ENCODE data around the gene XRN2. TPM values are rescaled to one million over a fixed set of nuclear protein-coding genes. Genes with fewer than 3 reads are reported as not detected.

The XRN2 gene
- total RNA-seq, 2 experiments from 2014 or later: 68.0 to 70.4 TPM

DNA sequence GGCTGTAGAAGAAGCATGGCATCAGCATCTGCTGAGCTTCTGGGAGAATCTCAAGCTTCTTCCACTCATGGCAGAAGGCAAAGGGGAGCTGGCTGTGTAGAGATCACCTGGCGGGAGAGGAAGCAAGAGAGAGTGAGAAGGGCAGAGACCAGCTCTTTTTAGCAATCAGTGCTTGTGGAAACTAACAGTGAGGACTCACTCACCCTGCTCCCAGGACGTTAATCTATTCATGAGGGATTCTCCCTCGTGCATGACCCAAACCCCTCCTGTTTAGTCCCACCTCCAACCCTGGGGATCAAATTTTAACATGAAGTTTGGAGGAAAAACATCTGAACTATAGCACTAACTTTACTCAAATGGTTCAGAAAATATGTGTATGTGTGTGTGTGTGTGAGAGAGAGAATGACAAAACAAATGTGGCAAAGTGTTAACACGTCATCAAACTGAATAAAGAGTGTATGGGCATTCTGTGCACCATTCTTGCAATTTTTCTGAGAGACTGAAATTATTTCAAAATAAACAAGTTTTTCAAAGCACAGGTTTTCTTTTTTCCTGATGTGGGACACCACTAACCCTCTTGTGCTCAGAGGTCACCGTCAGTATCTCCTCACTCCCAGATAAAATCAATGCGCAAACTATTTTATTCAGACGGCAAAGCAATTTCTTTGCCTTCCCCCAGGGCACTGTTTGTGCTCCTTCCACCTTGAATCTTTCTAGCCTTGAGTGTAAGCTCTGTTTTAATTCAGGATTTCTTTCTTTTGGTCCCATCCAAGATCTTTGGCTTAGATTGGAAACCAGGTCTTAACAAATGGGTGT, 23.2 kb upstream of the XRN2 start:
- no peak overlapping the region for H3K4me3 Mint-ChIP-seq
- no peak overlapping the region for H3K27ac Mint-ChIP-seq
- no peaks in the 10 kb centered on the region for H3K36me3 Mint-ChIP-seq (ENCODE audit: low read depth)
- POLR2A ChIA-PET: no interaction called here
- H3K4me1 Mint-ChIP-seq: no peaks in the 10 kb centered on the region
- peaks cover 27% of the 10 kb centered on the region for H3K27me3 Mint-ChIP-seq
- no peak for DNase-seq
- CTCF ChIA-PET: no interaction called here
- no peaks in the 10 kb centered on the region for H3K9me3 Mint-ChIP-seq

DNA sequence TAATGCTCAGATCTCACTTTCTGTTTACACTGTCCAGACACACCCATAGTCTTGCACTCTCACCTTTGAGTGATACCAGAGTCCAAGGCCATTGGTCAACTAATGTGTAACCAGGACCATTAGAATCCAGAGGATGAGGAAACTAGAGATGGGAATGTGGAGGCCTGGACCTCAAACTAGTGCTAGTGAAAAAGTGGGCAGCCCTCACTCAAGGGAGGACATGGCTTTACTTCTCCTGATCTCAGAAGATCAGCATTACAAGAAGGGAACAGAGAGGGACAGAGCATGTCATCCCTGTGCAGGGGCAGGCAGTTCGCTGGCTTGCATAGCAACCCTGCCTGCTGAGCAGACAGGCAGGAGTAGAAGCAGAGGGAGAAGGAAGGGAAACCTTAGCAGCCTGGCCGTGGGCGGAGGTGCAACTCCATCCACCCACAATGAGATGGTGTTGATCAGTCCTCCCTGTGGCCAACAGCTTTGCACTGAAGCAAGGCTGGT, 22.6 kb upstream of the XRN2 start:
- no peak for DNase-seq
- H3K4me3 Mint-ChIP-seq: no peak overlapping the region
- H3K9me3 Mint-ChIP-seq: no peaks in the 10 kb centered on the region

DNA sequence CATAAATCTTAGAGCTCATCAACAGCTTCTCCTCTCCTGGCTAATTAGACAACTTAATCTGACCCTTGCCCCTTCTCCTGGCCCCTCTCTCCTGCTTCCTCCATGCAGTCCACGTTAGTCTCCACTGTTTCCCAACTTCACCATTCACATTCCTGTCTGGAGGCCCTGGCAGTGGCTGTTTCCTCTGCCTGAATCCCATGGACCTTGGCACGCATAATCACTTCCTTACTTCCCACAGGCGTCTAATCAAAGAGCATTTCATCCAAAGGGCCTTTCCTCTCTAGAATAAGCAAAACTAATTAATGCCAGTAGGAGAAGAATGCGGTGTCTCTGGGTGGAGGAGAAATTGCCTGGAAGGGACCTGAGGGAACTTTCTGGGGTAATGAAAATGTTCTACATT, 16.4 kb upstream of the XRN2 start:
- Mint-ChIP-seq H3K4me1 (no peaks in the 10 kb centered on the region), H3K27ac (no peak overlapping the region), H3K9me3 (no peaks in the 10 kb centered on the region), H3K27me3 (peaks cover 22% of the 10 kb centered on the region), H3K4me3 (no peak overlapping the region), H3K36me3 (ENCODE audit: low read depth) (no peaks in the 10 kb centered on the region)
- ChIA-PET CTCF (no interaction called here), POLR2A (no interaction called here)
- DNase-seq: no peak

More for the DNA sequence above, 22.6 kb upstream of the XRN2 start:
- Mint-ChIP-seq H3K4me1 (no peaks in the 10 kb centered on the region), H3K36me3 (ENCODE audit: low read depth) (no peaks in the 10 kb centered on the region), H3K27me3 (peaks cover 30% of the 10 kb centered on the region), H3K27ac (no peak overlapping the region)
- ChIA-PET POLR2A (no interaction called here), CTCF (no interaction called here)

- H3K27me3 Mint-ChIP-seq: peaks cover 15% of the 10 kb centered on the region
- no peaks in the 10 kb centered on the region for H3K4me1 Mint-ChIP-seq
- H3K9me3 Mint-ChIP-seq: no peaks in the 10 kb centered on the region
- no peak overlapping the region for H3K4me3 Mint-ChIP-seq
- ChIA-PET POLR2A (interaction anchor here (2.5 kb wide), 1 partner anchor 13 kb away, joined by 10 read pairs; the partner anchor contains the start of gene XRN2), CTCF (interaction anchor here (1.4 kb wide), 1 partner anchor 54 kb away, joined by 3 read pairs; no protein-coding TSS in a partner anchor)
- no peaks in the 10 kb centered on the region for H3K36me3 Mint-ChIP-seq (ENCODE audit: low read depth)
- H3K27ac Mint-ChIP-seq: no peak overlapping the region
- DNase-seq: no peak
Observed at GRCh38 chr20:21288587-21289370, 14.4 kb upstream of the XRN2 start.

GRCh38 chr20:21289651-21290050, 13.5 kb upstream of the XRN2 start:
- H3K27ac Mint-ChIP-seq: no peak overlapping the region
- no peak overlapping the region for H3K4me3 Mint-ChIP-seq
- no peaks in the 10 kb centered on the region for H3K4me1 Mint-ChIP-seq
- H3K27me3 Mint-ChIP-seq: peaks cover 15% of the 10 kb centered on the region
- DNase-seq: no peak
- ChIA-PET CTCF (interaction anchor here (1.4 kb wide), 1 partner anchor 54 kb away, joined by 3 read pairs; no protein-coding TSS in a partner anchor), POLR2A (interaction anchor here (2.5 kb wide), 1 partner anchor 12 kb away, joined by 10 read pairs; the partner anchor contains the start of gene XRN2)
- H3K36me3 Mint-ChIP-seq (ENCODE audit: low read depth): no peaks in the 10 kb centered on the region
- no peaks in the 10 kb centered on the region for H3K9me3 Mint-ChIP-seq

DNA sequence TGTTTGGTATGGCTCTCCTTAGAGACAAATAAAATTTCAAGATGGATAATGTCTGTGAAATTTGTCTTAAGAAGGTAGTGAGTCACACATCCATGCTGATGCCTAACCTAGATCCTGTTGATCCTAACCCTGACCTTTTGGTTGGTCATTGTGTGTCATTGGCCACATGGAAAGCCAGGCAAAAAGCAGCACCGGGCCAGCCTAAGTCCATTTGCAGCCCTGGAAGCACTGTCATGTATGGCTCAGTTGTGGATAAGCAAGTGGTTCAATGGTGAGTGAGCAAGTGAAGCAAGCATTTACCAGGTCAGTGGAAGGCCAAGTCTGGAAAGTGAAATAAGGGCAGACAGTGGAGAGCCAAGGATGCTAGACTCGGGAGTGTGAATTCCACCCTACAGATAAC, 12.1 kb upstream of the XRN2 start:
- H3K9me3 Mint-ChIP-seq: no peaks in the 10 kb centered on the region
- no peak for DNase-seq
- H3K4me3 Mint-ChIP-seq: no peak overlapping the region
- no peaks in the 10 kb centered on the region for H3K4me1 Mint-ChIP-seq
- H3K36me3 Mint-ChIP-seq (ENCODE audit: low read depth): no peaks in the 10 kb centered on the region
- no peak overlapping the region for H3K27ac Mint-ChIP-seq
- CTCF ChIA-PET: interaction anchor here (0.6 kb wide), 1 partner anchor 452 kb away, joined by 4 read pairs; no protein-coding TSS in a partner anchor
- peaks cover 9% of the 10 kb centered on the region for H3K27me3 Mint-ChIP-seq
- POLR2A ChIA-PET: no interaction called here

DNA sequence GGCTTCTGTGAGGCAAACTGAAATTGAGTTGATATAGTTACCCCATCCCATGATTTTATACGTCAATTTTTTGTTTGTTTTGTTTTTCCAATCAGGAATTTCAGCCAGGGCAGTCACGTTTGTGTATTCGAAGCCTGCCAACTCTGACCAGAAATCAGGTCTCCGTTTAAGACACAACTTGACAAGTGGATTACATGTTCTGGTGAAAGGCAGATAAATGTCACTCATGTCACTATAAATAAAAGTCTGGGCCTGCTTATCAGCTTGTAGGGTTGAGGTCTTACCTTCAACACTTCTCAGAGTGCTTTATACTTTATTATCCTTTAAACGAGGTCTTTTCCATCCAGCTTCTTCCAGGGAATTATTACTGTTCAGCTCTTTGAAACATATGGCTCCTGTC, 8.4 kb upstream of the XRN2 start:
- H3K27ac Mint-ChIP-seq: no peak overlapping the region
- H3K27me3 Mint-ChIP-seq: peaks cover 14% of the 10 kb centered on the region
- H3K4me1 Mint-ChIP-seq: peaks cover 2% of the 10 kb centered on the region
- H3K9me3 Mint-ChIP-seq: no peaks in the 10 kb centered on the region
- no peak for DNase-seq
- POLR2A ChIA-PET: interaction anchor here (0.9 kb wide), 1 partner anchor 8 kb away, joined by 3 read pairs; the partner anchor contains the start of gene XRN2
- no peak overlapping the region for H3K4me3 Mint-ChIP-seq
- CTCF ChIA-PET: no interaction called here
- H3K36me3 Mint-ChIP-seq (ENCODE audit: low read depth): no peaks in the 10 kb centered on the region

GRCh38 chr20:21301940-21302663, 1.0 kb upstream of the XRN2 start:
- POLR2A ChIA-PET: interaction anchor here (0.7 to 2.3 kb wide), 5 partner anchors 7 to 255 kb away, joined by 3 to 10 read pairs (median 4); no protein-coding TSS in a partner anchor
- Mint-ChIP-seq H3K27me3 (peaks cover 8% of the 10 kb centered on the region), H3K9me3 (no peaks in the 10 kb centered on the region), H3K4me3 (peak overlapping the region; percentile 88), H3K4me1 (peaks cover 29% of the 10 kb centered on the region), H3K36me3 (ENCODE audit: low read depth) (peaks cover 24% of the 10 kb centered on the region), H3K27ac (peak overlapping the region; percentile 97)
- no peak for DNase-seq
- CTCF ChIA-PET: interaction anchor here (0.8 to 2.5 kb wide), 4 partner anchors 10 to 203 kb away, joined by 3 to 7 read pairs (median 5); no protein-coding TSS in a partner anchor

- peaks cover 29% of the 10 kb centered on the region for H3K36me3 Mint-ChIP-seq (ENCODE audit: low read depth)
- peaks cover 7% of the 10 kb centered on the region for H3K27me3 Mint-ChIP-seq
- no peaks in the 10 kb centered on the region for H3K9me3 Mint-ChIP-seq
- H3K27ac Mint-ChIP-seq: peak overlapping the region; percentile 97
- ChIA-PET POLR2A (interaction anchor here (0.6 to 4.3 kb wide), 11 partner anchors 8 to 1250 kb away, joined by 3 to 21 read pairs (median 4); partner anchors contain the start of genes CFAP61 and CRNKL1), CTCF (interaction anchor here (0.8 to 2.5 kb wide), 4 partner anchors 9 to 203 kb away, joined by 3 to 7 read pairs (median 5); no protein-coding TSS in a partner anchor)
- no peak for DNase-seq
- peak overlapping the region; percentile 88 for H3K4me3 Mint-ChIP-seq
- H3K4me1 Mint-ChIP-seq: peaks cover 29% of the 10 kb centered on the region
Observed at GRCh38 chr20:21302664-21303060, 469 bp upstream of the XRN2 start.

GRCh38 chr20:21303872-21304586, 898 bp downstream of the XRN2 start:
- Mint-ChIP-seq H3K36me3 (ENCODE audit: low read depth) (peaks cover 40% of the 10 kb centered on the region), H3K9me3 (peaks cover 4% of the 10 kb centered on the region), H3K27ac (peak overlapping the region; percentile 97), H3K27me3 (no peaks in the 10 kb centered on the region), H3K4me3 (peak overlapping the region; percentile 88), H3K4me1 (peaks cover 37% of the 10 kb centered on the region)
- ChIA-PET CTCF (interaction anchor here (0.7 to 2.5 kb wide), 5 partner anchors 21 to 201 kb away, joined by 3 to 7 read pairs (median 4); no protein-coding TSS in a partner anchor), POLR2A (interaction anchor here (0.9 to 4.3 kb wide), 7 partner anchors 8 to 253 kb away, joined by 3 to 21 read pairs (median 5); no protein-coding TSS in a partner anchor)
- DNase-seq: no peak

- Mint-ChIP-seq H3K27me3 (no peaks in the 10 kb centered on the region), H3K36me3 (ENCODE audit: low read depth) (peaks cover 65% of the 10 kb centered on the region), H3K4me3 (no peak overlapping the region), H3K4me1 (peaks cover 57% of the 10 kb centered on the region), H3K27ac (no peak overlapping the region), H3K9me3 (peaks cover 4% of the 10 kb centered on the region)
- CTCF ChIA-PET: no interaction called here
- POLR2A ChIA-PET: no interaction called here
- no peak for DNase-seq
Observed at GRCh38 chr20:21308340-21308739, 5.2 kb downstream of the XRN2 start.
